Measurements from ENCODE around the gene ANKRD2.
"Not testable (repeated sequence)": the region's sequence is repeated elsewhere in the genome, so short reads cannot be mapped to it uniquely, and the experiment has no call there.

The ANKRD2 gene

GRCh38 chr10:97572214-97572989 lies at the start of gene ANKRD2:
Gene ANKRD2 (plus strand): TSS chr10:97572779. CDS start chr10:97572789, 10 bp downstream.
- DNase-seq: peak in 10 of 14 donors; percentile 33 to 69 (median 56)

GRCh38 chr10:97522937-97523336 lies 49.6 kb upstream of the ANKRD2 start:
- no peak for DNase-seq

- peak in 1 of 14 donors; percentile 53 for DNase-seq
These were observed 47.5 kb upstream of the ANKRD2 start for GRCh38 chr10:97525086-97525485.

GRCh38 chr10:97525683-97526110 lies 46.9 kb upstream of the ANKRD2 start:
- DNase-seq: no peak

GRCh38 chr10:97528876-97529275 lies 43.7 kb upstream of the ANKRD2 start:
- DNase-seq: not testable (repeated sequence)

GRCh38 chr10:97529685-97530465 lies 42.7 kb upstream of the ANKRD2 start:
- DNase-seq: no peak

GRCh38 chr10:97531401-97531986 lies 41.1 kb upstream of the ANKRD2 start:
- DNase-seq: no peak

- DNase-seq: peak in 9 of 14 donors; percentile 16 to 80 (median 43)
These were observed 39.5 kb upstream of the ANKRD2 start for GRCh38 chr10:97532935-97533671.

- DNase-seq: peak in 4 of 14 donors; percentile 21 to 37 (median 36)
These were observed 38.7 kb upstream of the ANKRD2 start for GRCh38 chr10:97533888-97534287.

GRCh38 chr10:97534746-97535367 lies 37.7 kb upstream of the ANKRD2 start:
- DNase-seq: peak in 10 of 14 donors; percentile 12 to 74 (median 40)

- no peak for DNase-seq
These were observed 35.3 kb upstream of the ANKRD2 start for GRCh38 chr10:97537186-97537869.

GRCh38 chr10:97538411-97538810 lies 34.2 kb upstream of the ANKRD2 start:
- no peak for DNase-seq

- DNase-seq: no peak
These were observed 33.7 kb upstream of the ANKRD2 start for GRCh38 chr10:97538839-97539238.

- DNase-seq: no peak
These were observed 32.9 kb upstream of the ANKRD2 start for GRCh38 chr10:97539523-97540200.

- peak in 2 of 14 donors; percentile 3 to 55 for DNase-seq
These were observed 31.7 kb upstream of the ANKRD2 start for GRCh38 chr10:97540669-97541500.

- peak in 10 of 14 donors; percentile 30 to 83 (median 52) for DNase-seq
These were observed 30.2 kb upstream of the ANKRD2 start for GRCh38 chr10:97542169-97543024.

- DNase-seq: peak in 11 of 14 donors; percentile 51 to 94 (median 71)
These were observed 29.5 kb upstream of the ANKRD2 start for GRCh38 chr10:97543025-97543546.
